CD4-positive, alpha-beta memory T cell (primary cell): ENCODE data around the gene KDM3B. TPM values are rescaled to one million over a fixed set of nuclear protein-coding genes. Genes with fewer than 3 reads are reported as not detected.

Experiments
- CTCF ChIA-PET: fragments of 350-600 bp; sonication (Branson Sonifier 250); formaldehyde crosslinking; loops from one replicate; lab custom pipeline; 2021; ENCODE audit warnings: inconsistent platforms; ENCODE audit not compliant: partially characterized antibody; lab: Charles Lee
- POLR2A ChIA-PET: fragments of 350-600 bp; sonication (Branson Sonifier 250); formaldehyde crosslinking; loops from one replicate; lab custom pipeline; 2021; ENCODE audit not compliant: partially characterized antibody; lab: Charles Lee
- DNase-seq, 5 donors: peaks; one replicate each; pipeline versions ENCODE4 v3.0.0 to v3.0.0-alpha.2; 2020 to 2022; ENCODE audit warnings: mixed read lengths in 1 of 5
- H3K27ac ChIP-seq: one replicate; pipeline ENCODE4 v1.7.0; 2013; ENCODE audit warnings: low read depth, low read length
- H3K27me3 ChIP-seq: 2 replicates; pipeline ENCODE4 v1.7.0; 2013; ENCODE audit warnings: mild to moderate bottlenecking, low read length, moderate library complexity; ENCODE audit not compliant: insufficient read depth
- H3K36me3 ChIP-seq: 2 replicates; pipeline ENCODE4 v1.7.0; 2013; ENCODE audit warnings: mild to moderate bottlenecking, low read length, moderate library complexity; ENCODE audit not compliant: insufficient read depth
- H3K4me1 ChIP-seq: 2 replicates; pipeline ENCODE4 v1.7.0; 2013; ENCODE audit warnings: mild to moderate bottlenecking, low read length, moderate library complexity; ENCODE audit not compliant: insufficient read depth
- H3K4me3 ChIP-seq, 2 donors: one replicate each; pipeline ENCODE4 v1.7.0; 2013; ENCODE audit warnings: low read length in 2 of 2, mild to moderate bottlenecking in 1 of 2
- H3K9me3 ChIP-seq, 2 donors: one replicate each; pipeline ENCODE4 v1.7.0; 2013; ENCODE audit warnings: low read length in 2 of 2, control low read depth in 1 of 2; ENCODE audit not compliant: control insufficient read depth in 1 of 2
- H3K27ac Mint-ChIP-seq, 7 donors: one replicate each; pipeline ENCODE4 v1.8.0; 2020 to 2021; ENCODE audit warnings: mixed read lengths in 7 of 7, mild to moderate bottlenecking in 6 of 7, inconsistent platforms in 3 of 7, moderate library complexity in 3 of 7
- H3K27me3 Mint-ChIP-seq, 2 donors: one replicate each; pipeline ENCODE4 v1.8.0; 2020 to 2021; ENCODE audit warnings: mixed read lengths in 2 of 2
- H3K36me3 Mint-ChIP-seq, 2 donors: one replicate each; pipeline ENCODE4 v1.8.0; 2020 to 2021; ENCODE audit warnings: mixed read lengths in 2 of 2, inconsistent platforms in 1 of 2, mild to moderate bottlenecking in 1 of 2
- H3K4me1 Mint-ChIP-seq, 4 donors: one replicate each; pipeline ENCODE4 v1.8.0; 2020 to 2021; ENCODE audit warnings: mixed read lengths in 4 of 4, mild to moderate bottlenecking in 1 of 4
- H3K4me3 Mint-ChIP-seq, 8 donors: one replicate each; pipeline ENCODE4 v1.8.0; 2020 to 2021; ENCODE audit warnings: mixed read lengths in 8 of 8, mild to moderate bottlenecking in 7 of 8, moderate library complexity in 6 of 8, inconsistent platforms in 3 of 8
- H3K9me3 Mint-ChIP-seq, 8 donors: one replicate each; pipeline ENCODE4 v1.8.0; 2020 to 2021; ENCODE audit warnings: mixed read lengths in 8 of 8, mild to moderate bottlenecking in 5 of 8, inconsistent platforms in 3 of 8, moderate library complexity in 1 of 8
- intact Hi-C: fragments of 100-400 bp; cut with micrococcal nuclease; formaldehyde crosslinking; loops from one replicate; pipeline ENCODE4 v1.15.1; 2023
- polyA plus RNA-seq, 2 donors: library from polyadenylated mRNA; unstranded; fragments of 300-500 nt; fragmentation: Illumina TruSeq; gene quantifications; one replicate each; pipeline ENCODE4 v1.2.3, GENCODE V29; 2021
- total RNA-seq, 2 experiments: library from RNA; stranded (reverse); gene quantifications; one replicate each; pipeline ENCODE4 v1.2.3, GENCODE V29; 2021

Gene KDM3B
- total and polyA plus RNA-seq, 4 experiments from 2014 or later: 4.1 to 85.6 (median 50.7) TPM

GRCh38 chr5:138418444-138418843 lies 66.0 kb downstream of the KDM3B start:
- Mint-ChIP-seq H3K27ac (no peak overlapping the region), H3K4me3 (no peak overlapping the region), H3K36me3 (peaks cover 44 to 73% of the 10 kb centered on the region in 2 donors), H3K9me3 (no peaks in the 10 kb centered on the region), H3K27me3 (no peaks in the 10 kb centered on the region), H3K4me1 (no peaks in the 10 kb centered on the region)
- no peaks in the 10 kb centered on the region for H3K27me3 ChIP-seq
- CTCF ChIA-PET: no interaction called here
- POLR2A ChIA-PET: no interaction called here
- H3K4me3 ChIP-seq: no peak overlapping the region
- peaks cover 63% of the 10 kb centered on the region for H3K36me3 ChIP-seq
- intact Hi-C loops: no loop called here
- no peak overlapping the region for H3K27ac ChIP-seq
- no peak for DNase-seq
- H3K4me1 ChIP-seq: no peaks in the 10 kb centered on the region
- no peaks in the 10 kb centered on the region for H3K9me3 ChIP-seq

- Mint-ChIP-seq H3K4me3 (no peak overlapping the region), H3K4me1 (no peaks in the 10 kb centered on the region), H3K36me3 (peaks cover 71 to 78% of the 10 kb centered on the region in 2 donors), H3K27me3 (no peaks in the 10 kb centered on the region), H3K27ac (peak overlapping the region in 1 of 7 donors; percentile 72), H3K9me3 (no peaks in the 10 kb centered on the region)
- Histone ChIP-seq H3K36me3 (peaks cover 67% of the 10 kb centered on the region), H3K27me3 (no peaks in the 10 kb centered on the region), H3K4me3 (no peak overlapping the region), H3K27ac (no peak overlapping the region), H3K9me3 (no peaks in the 10 kb centered on the region), H3K4me1 (no peaks in the 10 kb centered on the region)
- ChIA-PET CTCF (interaction anchor here (0.6 to 0.8 kb wide), 2 partner anchors 14 to 48 kb away, joined by 3 read pairs; no protein-coding TSS in a partner anchor), POLR2A (interaction anchor here (1.3 to 1.4 kb wide), 2 partner anchors 16 to 117 kb away, joined by 3 read pairs; no protein-coding TSS in a partner anchor)
- no peak for DNase-seq
- intact Hi-C loops: no loop called here
These were observed 72.6 kb downstream of the KDM3B start for GRCh38 chr5:138425079-138425478.

GRCh38 chr5:138435943-138436342 lies 83.5 kb downstream of the KDM3B start:
- Mint-ChIP-seq H3K36me3 (peaks cover 28 to 38% of the 10 kb centered on the region in 2 donors), H3K27ac (peak overlapping the region in 1 of 7 donors; percentile 10), H3K4me3 (no peak overlapping the region), H3K9me3 (peaks cover 0 to 2% (median 0%) of the 10 kb centered on the region in 8 donors), H3K27me3 (peaks cover 0 to 2% of the 10 kb centered on the region in 2 donors), H3K4me1 (peaks cover 7 to 22% (median 15%) of the 10 kb centered on the region in 4 donors)
- Histone ChIP-seq H3K36me3 (peaks cover 33% of the 10 kb centered on the region), H3K27ac (no peak overlapping the region), H3K4me1 (peaks cover 13% of the 10 kb centered on the region), H3K4me3 (no peak overlapping the region), H3K9me3 (no peaks in the 10 kb centered on the region), H3K27me3 (no peaks in the 10 kb centered on the region)
- ChIA-PET CTCF (interaction anchor here (0.8 to 2.6 kb wide), 3 partner anchors 13 to 67 kb away, joined by 4 to 7 read pairs (median 6); no protein-coding TSS in a partner anchor), POLR2A (no interaction called here)
- DNase-seq: no peak
- intact Hi-C loops: no loop called here

- no peaks in the 10 kb centered on the region for H3K9me3 ChIP-seq
- no peaks in the 10 kb centered on the region for H3K27me3 ChIP-seq
- peak in 1 of 5 donors; percentile 27 for DNase-seq
- H3K9me3 Mint-ChIP-seq: peaks cover 0 to 2% (median 0%) of the 10 kb centered on the region in 8 donors
- peak overlapping the region in 6 of 7 donors; percentile 10 to 89 (median 76) for H3K27ac Mint-ChIP-seq
- intact Hi-C loops: no loop called here
- peaks cover 13% of the 10 kb centered on the region for H3K4me1 ChIP-seq
- ChIA-PET POLR2A (interaction anchor here (0.6 to 2.0 kb wide), 5 partner anchors 11 to 743 kb away, joined by 3 to 6 read pairs (median 3); partner anchors contain the start of genes FAM53C and KDM3B), CTCF (interaction anchor here (1.1 to 3.2 kb wide), 7 partner anchors 9 to 86 kb away, joined by 3 to 24 read pairs (median 5); no protein-coding TSS in a partner anchor)
- H3K36me3 Mint-ChIP-seq: peaks cover 11 to 24% of the 10 kb centered on the region in 2 donors
- H3K4me1 Mint-ChIP-seq: peaks cover 7 to 22% (median 15%) of the 10 kb centered on the region in 4 donors
- H3K4me3 ChIP-seq: peak overlapping the region in 1 of 2 donors; percentile 54
- H3K36me3 ChIP-seq: peaks cover 18% of the 10 kb centered on the region
- peak overlapping the region; percentile 82 to 91 (median 84) for H3K4me3 Mint-ChIP-seq
- H3K27ac ChIP-seq: no peak overlapping the region
- H3K27me3 Mint-ChIP-seq: peaks cover 0 to 2% of the 10 kb centered on the region in 2 donors
These were observed 85.7 kb downstream of the KDM3B start for GRCh38 chr5:138438003-138438723.

- peaks cover 0 to 2% of the 10 kb centered on the region in 2 donors for H3K27me3 Mint-ChIP-seq
- no peaks in the 10 kb centered on the region for H3K27me3 ChIP-seq
- H3K9me3 ChIP-seq: no peaks in the 10 kb centered on the region
- ChIA-PET CTCF (interaction anchor here (1.2 to 3.2 kb wide), 5 partner anchors 11 to 87 kb away, joined by 3 to 24 read pairs (median 5); no protein-coding TSS in a partner anchor), POLR2A (interaction anchor here (0.6 to 2.0 kb wide), 3 partner anchors 10 to 743 kb away, joined by 3 to 6 read pairs (median 4); partner anchors contain the start of gene KDM3B)
- peaks cover 7 to 22% (median 15%) of the 10 kb centered on the region in 4 donors for H3K4me1 Mint-ChIP-seq
- peaks cover 0 to 2% (median 0%) of the 10 kb centered on the region in 8 donors for H3K9me3 Mint-ChIP-seq
- peaks cover 13% of the 10 kb centered on the region for H3K4me1 ChIP-seq
- H3K27ac Mint-ChIP-seq: peak within 1 kb of the TSS in 6 of 7 donors; percentile 10 to 89 (median 76)
- intact Hi-C loops: no loop called here
- H3K36me3 Mint-ChIP-seq: peaks cover 11 to 21% of the 10 kb centered on the region in 2 donors
- peaks cover 18% of the 10 kb centered on the region for H3K36me3 ChIP-seq
- no peak within 1 kb of the TSS for H3K27ac ChIP-seq
- peak; percentile 43 to 61 (median 53) for DNase-seq
- H3K4me3 Mint-ChIP-seq: peak within 1 kb of the TSS; percentile 82 to 91 (median 84)
- peak within 1 kb of the TSS in 1 of 2 donors; percentile 54 for H3K4me3 ChIP-seq
These were observed 86.4 kb downstream of the KDM3B start, which contains the start of gene REEP2 for GRCh38 chr5:138438724-138439476. Gene REEP2 (plus strand): TSS chr5:138439057. CDS start chr5:138439209, 152 bp downstream.

- ChIA-PET CTCF (interaction anchor here (2.0 to 3.2 kb wide), 2 partner anchors 10 to 86 kb away, joined by 5 to 24 read pairs; no protein-coding TSS in a partner anchor), POLR2A (interaction anchor here (1.3 kb wide), 1 partner anchor 87 kb away, joined by 4 read pairs; the partner anchor contains the start of gene KDM3B)
- peak overlapping the region; percentile 64 to 88 (median 78) for H3K4me3 Mint-ChIP-seq
- intact Hi-C loops: no loop called here
- peaks cover 7 to 22% (median 15%) of the 10 kb centered on the region in 4 donors for H3K4me1 Mint-ChIP-seq
- peaks cover 13% of the 10 kb centered on the region for H3K4me1 ChIP-seq
- peak overlapping the region in 1 of 7 donors; percentile 25 for H3K27ac Mint-ChIP-seq
- H3K9me3 ChIP-seq: no peaks in the 10 kb centered on the region
- peaks cover 15% of the 10 kb centered on the region for H3K36me3 ChIP-seq
- H3K27me3 Mint-ChIP-seq: peaks cover 0 to 2% of the 10 kb centered on the region in 2 donors
- no peaks in the 10 kb centered on the region for H3K27me3 ChIP-seq
- no peak overlapping the region for H3K27ac ChIP-seq
- H3K36me3 Mint-ChIP-seq: peaks cover 7 to 16% of the 10 kb centered on the region in 2 donors
- peak overlapping the region in 1 of 2 donors; percentile 54 for H3K4me3 ChIP-seq
- DNase-seq: peak in 1 of 5 donors; percentile 24
- peaks cover 0 to 2% (median 0%) of the 10 kb centered on the region in 8 donors for H3K9me3 Mint-ChIP-seq
These were observed 87.1 kb downstream of the KDM3B start for GRCh38 chr5:138439477-138440158.
